Nucleus accumbens (tissue), 56 donors: ENCODE results near the gene ITGA6.
A peak's percentile ranks its signal among the peaks of the same experiment; 100 is the strongest.

Experiments
- DNase-seq, 56 donors: peaks; one replicate each; lab custom pipeline; 2025; lab: John Stamatoyannopoulos, UW

Gene ITGA6

GRCh38 chr2:172415157-172415864 is 12.1 kb upstream of the ITGA6 start:
- no peak for DNase-seq

- DNase-seq = no peak
Observed at GRCh38 chr2:172415865-172416183, 11.6 kb upstream of the ITGA6 start.

GRCh38 chr2:172416447-172417058 is 10.8 kb upstream of the ITGA6 start:
- DNase-seq = no peak

GRCh38 chr2:172420216-172420615 is 7.2 kb upstream of the ITGA6 start:
- DNase-seq = no peak

- no peak for DNase-seq
Observed at GRCh38 chr2:172423160-172423559, 4.2 kb upstream of the ITGA6 start.

- DNase-seq = no peak
Observed at GRCh38 chr2:172425336-172425735, 2.0 kb upstream of the ITGA6 start.

- no peak for DNase-seq
Observed at GRCh38 chr2:172426635-172427255, 641 bp upstream of the ITGA6 start.

GRCh38 chr2:172427990-172428831 is 825 bp downstream of the ITGA6 start:
- DNase-seq = peak in 13 of 56 donors; percentile 10 to 46 (median 24)

GRCh38 chr2:172428832-172429210 is 1.4 kb downstream of the ITGA6 start:
- no peak for DNase-seq

GRCh38 chr2:172429301-172429968 is 2.0 kb downstream of the ITGA6 start:
- no peak for DNase-seq

- no peak for DNase-seq
Observed at GRCh38 chr2:172430027-172430426, 2.6 kb downstream of the ITGA6 start.

GRCh38 chr2:172430678-172431077 is 3.3 kb downstream of the ITGA6 start:
- DNase-seq = no peak

GRCh38 chr2:172431463-172431862 is 4.1 kb downstream of the ITGA6 start:
- DNase-seq = peak in 37 of 56 donors; percentile 8 to 54 (median 24)

GRCh38 chr2:172431993-172432392 is 4.6 kb downstream of the ITGA6 start:
- no peak for DNase-seq

- DNase-seq = no peak
Observed at GRCh38 chr2:172433144-172433543, 5.8 kb downstream of the ITGA6 start.

- no peak for DNase-seq
Observed at GRCh38 chr2:172434821-172435605, 7.6 kb downstream of the ITGA6 start.

- DNase-seq = no peak
Observed at GRCh38 chr2:172435606-172435911, 8.2 kb downstream of the ITGA6 start.

GRCh38 chr2:172436889-172437288 is 9.5 kb downstream of the ITGA6 start:
- no peak for DNase-seq

- DNase-seq = no peak
Observed at GRCh38 chr2:172437419-172438341, 10.3 kb downstream of the ITGA6 start.
